Heart right ventricle (tissue), 16 donors: ENCODE data around the gene CEMP1. TPM values are rescaled to one million over a fixed set of nuclear protein-coding genes. Genes with fewer than 3 reads are reported as not detected.

Source experiments
- ATAC-seq, 8 donors: fragments of 200-7000 bp; cut with Tn5 transposase; one replicate each; pipeline ENCODE4 v1.9.1; 2020; ENCODE audit warnings: mild to moderate bottlenecking in 8 of 8, moderate library complexity in 8 of 8, moderate number of reproducible peaks in 1 of 8
- DNase-seq, 2 donors: peaks; one replicate each; pipeline ENCODE4 v3.0.0-alpha.2; 2020
- H3K27ac ChIP-seq, 10 donors: fragments of 200-600 bp; sonication (generic) in 2 of 10; one replicate each; pipeline versions ENCODE4 v1.5.0 to v1.8.0; 2020 to 2022; ENCODE audit warnings: mild to moderate bottlenecking in 3 of 10
- H3K27me3 ChIP-seq, 7 donors: fragments of 200-600 bp; one replicate each; pipeline ENCODE4 v1.8.0; 2021 to 2022; ENCODE audit warnings: mild to moderate bottlenecking in 2 of 7
- H3K36me3 ChIP-seq, 9 donors: fragments of 200-600 bp; sonication (generic) in 1 of 9; one replicate each; pipeline versions ENCODE4 v1.5.0 to v1.8.0; 2020 to 2022; ENCODE audit warnings: mild to moderate bottlenecking in 2 of 9
- H3K4me1 ChIP-seq, 9 donors: fragments of 200-600 bp; sonication (generic) in 1 of 9; one replicate each; pipeline versions ENCODE4 v1.5.0 to v1.8.0; 2020 to 2022; ENCODE audit warnings: mild to moderate bottlenecking in 4 of 9
- H3K4me3 ChIP-seq, 10 donors: fragments of 200-600 bp; sonication (generic) in 2 of 10; one replicate each; pipeline versions ENCODE4 v1.5.0 to v1.8.0; 2020 to 2022; ENCODE audit warnings: mild to moderate bottlenecking in 7 of 10, moderate library complexity in 2 of 10
- H3K9me3 ChIP-seq, 11 donors: fragments of 200-600 bp in 10 of 11; sonication (generic) in 2 of 11; one replicate each; pipeline versions ENCODE4 v1.5.0 to v1.8.0; 2013 to 2022; ENCODE audit warnings: mild to moderate bottlenecking in 2 of 11, control low read depth in 1 of 11, moderate library complexity in 1 of 11
- WGBS, 2 donors: extraction: QIAGEN DNeasy Blood & Tissue Kit; methylation state at CpG; one replicate each; pipeline ENCODE4 v1.1.7; 2013; ENCODE audit warnings: inconsistent platforms in 1 of 2; 5-methylcytosine and 5-hydroxymethylcytosine counted together
- intact Hi-C, 10 donors: fragments of 100-400 bp; cut with DNase I; formaldehyde crosslinking; loops; one replicate each; pipeline versions ENCODE4 v1.11.1 to v1.14.2; 2022
- polyA plus RNA-seq, 2 donors: library from polyadenylated mRNA; stranded (reverse); fragments of 200-250 nt; gene quantifications; one replicate each; pipeline ENCODE4 v1.2.3, GENCODE V29; 2013
- total RNA-seq, 10 donors: library from RNA; stranded (reverse); fragmentation: NEBNext Ultra II Directional in 3 of 10; extraction: Animal tissue kit (Norgen Biotek cat#: 25700) in 3 of 10; gene quantifications; one replicate each; pipeline versions ENCODE4 v1.2.1 to v1.2.4, GENCODE V29; 2021 to 2023
- TF ChIP-seq, protein P1 (sequence below), 9 donors: fragments of 200-600 bp; sonication (generic) in 2 of 9; IDR thresholded peaks; one replicate each; pipeline versions ENCODE4 v1.5.0 to v1.8.0; 2021 to 2022; ENCODE audit warnings: antibody characterized with exemption in 9 of 9, mild to moderate bottlenecking in 5 of 9, moderate library complexity in 1 of 9
- donor health status: Arrhythmogenic right ventricular cardiomyopathy.
- donor health status: ischemic (EF 13 %, LVEDD 7.1; RV severe dilation, severe dysfunction).
- donor health status: healthy with polysubstance abuse.
- donor health status: DM: no; HTN: yes; CAD: no.
- donor health status: DM: no; HTN: no; CAD: no.
- donor health status: ischemic (EF 25% LVEDD 6.9; RV normal size, moderate dysfunction).
- donor health status: ischemic (EF 25% LVEDD 5.7; RV mildly dilated, moderate dysfunction).
- donor health status: healthy.
- donor health status: DM: yes; HTN: yes; CAD: no.
- donor health status: Ischemic cardiomyopathy.
- donor health status: ischemic (EF 35%, LVEDD 5.7; RV mildly dilated, moderate dysfunction).
- donor health status: nonischemic (EF 11% LVEDD 7.7; RV severe dilation, severe dysfunction).
- donor health status: DM: yes; HTN: yes; CAD: no.
- donor health status: PGD.
- donor health status: ischemic (EF 29% LVEDD 5.4; RV normal size, mild dysfunction).
- donor health status: nonischemic (EF 23%, LVEDD 6.1; RV moderate dilation, normal function).

Gene CEMP1
- total and polyA plus RNA-seq, 12 donors, result 0.20 to 0.44 TPM; not detected in 10

DNA sequence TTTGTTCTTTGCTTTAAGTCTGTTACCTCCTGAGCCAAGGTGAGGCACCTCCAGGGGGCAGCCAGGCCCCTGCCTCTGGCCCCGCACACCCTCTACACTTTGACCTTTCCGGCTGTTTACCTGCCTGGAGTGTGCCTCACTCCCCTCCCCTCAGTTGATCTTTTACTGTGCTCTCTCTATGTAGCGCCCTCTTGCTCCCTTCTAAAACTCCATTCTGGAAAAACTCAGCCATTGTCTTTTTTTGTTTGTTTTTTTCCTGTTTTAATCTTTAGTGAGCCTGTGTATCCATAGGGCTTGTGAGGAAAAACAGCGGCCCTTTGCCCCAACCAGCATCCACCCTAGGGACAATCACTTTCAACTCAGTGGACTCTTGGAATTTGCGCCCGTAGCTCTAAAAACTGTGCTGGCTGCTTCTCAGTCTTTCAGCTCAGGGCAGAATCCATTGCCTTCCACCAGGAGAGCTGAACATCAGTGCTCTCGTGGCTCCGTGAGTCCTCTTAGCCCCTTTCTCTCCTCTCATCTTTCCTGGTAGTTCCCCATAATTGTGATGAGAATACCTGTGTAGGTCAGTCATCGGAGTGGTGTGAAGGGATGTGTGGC, 6.8 kb downstream of the CEMP1 start:
- H3K36me3 ChIP-seq, result peaks cover 0 to 83% (median 15%) of the 10 kb centered on the region in 9 donors
- intact Hi-C loops, result no loop called here
- no peak overlapping the region for H3K27ac ChIP-seq
- no peaks in the 10 kb centered on the region for H3K27me3 ChIP-seq
- 96 to 97% methylated on average over 9 of the region's 9 CpGs for WGBS, 2 donors
- ATAC-seq (no peak), DNase-seq (no peak)
- peaks cover 10 to 19% (median 15%) of the 10 kb centered on the region in 9 donors for H3K4me1 ChIP-seq
- TF ChIP-seq, protein P1, sequence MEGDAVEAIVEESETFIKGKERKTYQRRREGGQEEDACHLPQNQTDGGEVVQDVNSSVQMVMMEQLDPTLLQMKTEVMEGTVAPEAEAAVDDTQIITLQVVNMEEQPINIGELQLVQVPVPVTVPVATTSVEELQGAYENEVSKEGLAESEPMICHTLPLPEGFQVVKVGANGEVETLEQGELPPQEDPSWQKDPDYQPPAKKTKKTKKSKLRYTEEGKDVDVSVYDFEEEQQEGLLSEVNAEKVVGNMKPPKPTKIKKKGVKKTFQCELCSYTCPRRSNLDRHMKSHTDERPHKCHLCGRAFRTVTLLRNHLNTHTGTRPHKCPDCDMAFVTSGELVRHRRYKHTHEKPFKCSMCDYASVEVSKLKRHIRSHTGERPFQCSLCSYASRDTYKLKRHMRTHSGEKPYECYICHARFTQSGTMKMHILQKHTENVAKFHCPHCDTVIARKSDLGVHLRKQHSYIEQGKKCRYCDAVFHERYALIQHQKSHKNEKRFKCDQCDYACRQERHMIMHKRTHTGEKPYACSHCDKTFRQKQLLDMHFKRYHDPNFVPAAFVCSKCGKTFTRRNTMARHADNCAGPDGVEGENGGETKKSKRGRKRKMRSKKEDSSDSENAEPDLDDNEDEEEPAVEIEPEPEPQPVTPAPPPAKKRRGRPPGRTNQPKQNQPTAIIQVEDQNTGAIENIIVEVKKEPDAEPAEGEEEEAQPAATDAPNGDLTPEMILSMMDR (IDR thresholded peaks at IDR 0.05), result no peak
- no peak overlapping the region for H3K4me3 ChIP-seq
- H3K9me3 ChIP-seq, result no peaks in the 10 kb centered on the region

DNA sequence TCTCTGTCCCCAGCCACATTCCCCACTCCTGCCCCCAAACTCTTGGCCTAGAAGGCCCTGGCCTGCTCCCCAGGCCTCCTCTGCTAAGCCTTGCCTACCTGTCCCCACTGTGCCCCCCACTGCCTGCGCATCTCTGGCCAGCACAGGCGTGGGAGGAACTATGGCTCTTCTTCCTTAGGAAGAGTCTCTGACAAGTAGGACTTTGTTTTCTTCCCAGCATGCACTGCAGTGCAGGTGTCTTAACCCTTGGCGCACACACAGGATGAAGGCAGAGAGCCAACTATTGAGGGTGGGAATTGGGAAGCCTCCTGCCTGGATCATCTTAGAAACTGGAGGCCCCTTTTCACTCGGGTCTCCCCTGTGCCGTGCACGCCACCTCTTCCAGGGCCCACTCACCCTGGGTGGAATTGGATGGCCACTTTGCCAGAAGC, 7.4 kb downstream of the CEMP1 start:
- no peaks in the 10 kb centered on the region for H3K9me3 ChIP-seq
- 87 to 92% methylated on average over 6 of the region's 6 CpGs for WGBS, 2 donors

DNA sequence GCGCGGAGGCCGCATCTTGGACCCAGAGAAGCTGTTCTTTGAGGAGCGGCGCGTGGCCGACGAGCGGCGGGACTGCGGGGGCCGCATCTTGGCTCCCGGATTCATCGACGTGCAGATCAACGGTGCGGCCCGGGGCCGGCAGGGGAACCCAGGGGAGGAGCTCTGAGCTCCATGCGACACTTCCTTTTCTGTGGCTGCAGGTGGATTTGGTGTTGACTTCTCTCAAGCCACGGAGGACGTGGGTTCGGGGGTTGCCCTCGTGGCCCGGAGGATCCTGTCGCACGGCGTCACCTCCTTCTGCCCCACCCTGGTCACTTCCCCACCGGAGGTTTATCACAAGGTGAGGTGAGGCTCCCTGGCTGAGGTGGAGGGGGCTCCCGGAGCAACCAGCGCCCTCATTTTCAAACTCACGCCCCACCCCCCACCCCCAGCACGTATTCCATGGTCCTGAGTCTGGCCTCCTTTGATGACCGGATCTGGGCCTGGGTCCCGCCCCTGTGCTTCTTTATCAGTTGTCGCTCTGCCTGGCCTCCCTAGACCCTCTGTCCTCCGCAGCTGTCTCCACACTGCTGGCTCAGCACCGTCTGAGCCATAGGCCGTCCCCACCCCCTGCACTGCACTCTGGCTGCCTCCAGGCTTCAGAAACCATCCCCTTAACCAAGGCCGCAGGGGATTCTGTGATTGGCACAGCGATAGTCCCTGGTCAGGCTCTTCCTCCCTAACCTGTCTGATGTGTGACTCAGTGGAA, 10.2 kb downstream of the CEMP1 start:
- DNase-seq (peak; percentile 9 to 30), ATAC-seq (no peak)
- H3K27me3 ChIP-seq, result no peaks in the 10 kb centered on the region
- peak overlapping the region; percentile 22 to 74 (median 62) for H3K4me3 ChIP-seq
- peak overlapping the region in 9 of 10 donors; percentile 19 to 91 (median 83) for H3K27ac ChIP-seq
- 18 to 22% methylated on average over 37 to 41 of the region's 41 CpGs for WGBS, 2 donors
- TF ChIP-seq, protein P1 (IDR thresholded peaks at IDR 0.05), result no peak
- peaks cover 38 to 53% (median 49%) of the 10 kb centered on the region in 9 donors for H3K4me1 ChIP-seq
- H3K9me3 ChIP-seq, result no peaks in the 10 kb centered on the region
- intact Hi-C loops, result no loop called here
- peaks cover 0 to 54% (median 5%) of the 10 kb centered on the region in 9 donors for H3K36me3 ChIP-seq

More for the DNA sequence above, 7.4 kb downstream of the CEMP1 start:
- ATAC-seq, result no peak
- Histone ChIP-seq H3K27me3 (no peaks in the 10 kb centered on the region), H3K27ac (no peak overlapping the region), H3K4me1 (peaks cover 16 to 25% (median 21%) of the 10 kb centered on the region in 9 donors), H3K4me3 (no peak overlapping the region), H3K36me3 (peaks cover 0 to 82% (median 15%) of the 10 kb centered on the region in 9 donors)
- TF ChIP-seq, protein P1 (IDR thresholded peaks at IDR 0.05), result no peak
- no peak for DNase-seq
- intact Hi-C loops, result no loop called here

DNA sequence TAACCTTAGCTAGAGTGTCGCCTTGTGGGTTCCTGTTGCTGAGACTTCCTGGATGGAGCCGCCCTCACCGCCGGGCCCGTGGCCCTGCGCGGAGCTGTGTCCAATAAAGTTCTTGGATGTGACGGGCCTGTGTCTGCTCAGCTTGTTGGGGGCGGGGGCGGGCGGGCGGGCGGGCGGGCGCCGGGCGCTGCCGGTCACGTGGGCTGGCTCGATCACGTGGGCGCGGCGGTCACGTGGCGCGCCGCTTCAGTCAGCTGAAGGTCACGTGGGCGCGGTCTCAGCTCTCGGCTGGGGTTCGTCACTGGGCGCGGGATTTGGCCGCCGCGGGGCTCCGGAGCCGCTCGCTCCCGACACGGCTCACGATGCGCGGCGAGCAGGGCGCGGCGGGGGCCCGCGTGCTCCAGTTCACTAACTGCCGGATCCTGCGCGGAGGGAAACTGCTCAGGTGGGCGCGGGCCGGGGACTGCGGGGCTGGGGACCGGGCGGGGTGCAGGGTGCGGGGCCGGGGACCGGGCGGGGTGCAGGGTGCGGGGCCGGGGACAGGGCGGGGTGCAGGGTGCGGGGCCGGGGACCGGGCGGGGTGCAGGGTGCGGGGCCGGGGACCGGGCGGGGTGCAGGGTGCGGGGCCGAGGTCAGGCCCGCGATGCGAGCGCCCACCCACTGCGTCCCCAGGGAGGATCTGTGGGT, 11.0 kb downstream of the CEMP1 start, which contains the start of gene AMDHD2:
TSS of gene AMDHD2 (plus strand) at position 275 of the 687 bp plus-strand sequence. CDS start at position 363, 88 bp downstream.
- peak; percentile 92 to 93 for DNase-seq
- Histone ChIP-seq H3K27ac (peak within 1 kb of the TSS in 9 of 10 donors; percentile 66 to 91 (median 83)), H3K4me1 (peaks cover 46 to 61% (median 56%) of the 10 kb centered on the region in 9 donors), H3K4me3 (peak within 1 kb of the TSS; percentile 34 to 74 (median 62)), H3K27me3 (no peaks in the 10 kb centered on the region), H3K36me3 (peaks cover 0 to 47% (median 5%) of the 10 kb centered on the region in 9 donors), H3K9me3 (no peaks in the 10 kb centered on the region)
- peak; percentile 78 to 90 (median 86) for ATAC-seq
- intact Hi-C loops, result no loop called here
- TF ChIP-seq, protein P1 (IDR thresholded peaks at IDR 0.05), result no peak
- 1% methylated on average over 63 to 83 of the region's 83 CpGs for WGBS, 2 donors
